BLaER1 treated with 17β-estradiol and CSF1 and Interleukin-3, amounts not matched to agents 10 nM and 100 nM (cell line): ENCODE measurements around the gene RING1.
A peak's percentile ranks its signal among the peaks of the same experiment; 100 is the strongest.

Source experiments
- H3K27ac ChIP-seq, 11 experiments: shearing (Covaris generic); formaldehyde crosslinking; 2 replicates each; pipeline ENCODE4 v1.8.1; 2022
- H3K27me3 ChIP-seq, 11 experiments: shearing (Covaris generic); formaldehyde crosslinking; 2 replicates each; pipeline ENCODE4 v1.8.1; 2022
- H3K36me3 ChIP-seq, 11 experiments: shearing (Covaris generic); formaldehyde crosslinking; 2 replicates each; pipeline ENCODE4 v1.8.1; 2022
- H3K4me1 ChIP-seq, 10 experiments: shearing (Covaris generic); formaldehyde crosslinking; 2 replicates each; pipeline ENCODE4 v1.8.1; 2022
- H3K4me2 ChIP-seq, 11 experiments: shearing (Covaris generic); formaldehyde crosslinking; 2 replicates each; pipeline ENCODE4 v1.8.1; 2022
- H3K4me3 ChIP-seq, 10 experiments: shearing (Covaris generic); formaldehyde crosslinking; 2 replicates each; pipeline ENCODE4 v1.8.1; 2022
- H3K9ac ChIP-seq, 11 experiments: shearing (Covaris generic); formaldehyde crosslinking; 2 replicates each; pipeline ENCODE4 v1.8.1; 2022
- H3K9me3 ChIP-seq, 11 experiments: shearing (Covaris generic); formaldehyde crosslinking; replicated peaks in 1 of 11; 2 replicates each; pipeline ENCODE4 v1.8.1; 2022
- H4K20me1 ChIP-seq, 11 experiments: shearing (Covaris generic); formaldehyde crosslinking; 2 replicates each; pipeline ENCODE4 v1.8.1; 2022
- Cebpa-rat ChIP-seq, 11 experiments: shearing (Covaris generic); IDR thresholded peaks; 2 replicates each; pipeline ENCODE4 v1.8.1; 2022

The RING1 gene

DNA sequence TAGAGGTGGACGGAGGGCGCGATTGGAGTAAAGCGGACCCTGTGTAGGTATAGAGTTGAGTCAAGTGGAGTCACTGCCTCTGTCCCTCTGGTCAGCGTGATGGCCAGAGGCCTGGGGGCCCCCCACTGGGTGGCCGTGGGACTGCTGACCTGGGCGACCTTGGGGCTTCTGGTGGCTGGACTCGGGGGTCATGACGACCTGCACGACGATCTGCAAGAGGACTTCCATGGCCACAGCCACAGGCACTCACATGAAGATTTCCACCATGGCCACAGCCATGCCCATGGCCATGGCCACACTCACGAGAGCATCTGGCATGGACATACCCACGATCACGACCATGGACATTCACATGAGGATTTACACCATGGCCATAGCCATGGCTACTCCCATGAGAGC is 7.2 kb upstream of the RING1 start:
- TF ChIP-seq Cebpa-rat (IDR thresholded peaks at IDR 0.05): no peak
- Histone ChIP-seq H4K20me1 (peaks cover 13 to 45% (median 23%) of the 10 kb centered on the region in 11 experiments; a peak in 17 of 22 replicates), H3K4me1 (peaks cover 45 to 71% (median 66%) of the 10 kb centered on the region in 10 experiments), H3K4me3 (peak overlapping the region; percentile 65 to 98 (median 90)), H3K9ac (peak overlapping the region; percentile 93 to 100 (median 98)), H3K27ac (peak overlapping the region; percentile 95 to 100 (median 97)), H3K4me2 (peak overlapping the region; percentile 95 to 100 (median 99)), H3K9me3 (no peaks in the 10 kb centered on the region), H3K36me3 (peaks cover 32 to 45% (median 38%) of the 10 kb centered on the region in 11 experiments), H3K27me3 (peaks cover 0 to 15% (median 3%) of the 10 kb centered on the region in 11 experiments; a peak in 10 of 22 replicates)

- Histone ChIP-seq H3K27ac (peak overlapping the region in 3 of 11 experiments; percentile 96 to 100 (median 100); a peak in 2 of 22 replicates), H3K4me3 (peak overlapping the region; percentile 65 to 98 (median 90); a peak in 19 of 20 replicates), H3K36me3 (peaks cover 24 to 37% (median 30%) of the 10 kb centered on the region in 11 experiments), H4K20me1 (peaks cover 7 to 43% (median 19%) of the 10 kb centered on the region in 11 experiments; a peak in 17 of 22 replicates), H3K27me3 (peaks cover 0 to 23% (median 10%) of the 10 kb centered on the region in 11 experiments; a peak in 11 of 22 replicates), H3K9me3 (no peaks in the 10 kb centered on the region), H3K4me1 (peaks cover 45 to 73% (median 65%) of the 10 kb centered on the region in 10 experiments), H3K9ac (peak overlapping the region; percentile 93 to 100 (median 98); a peak in 20 of 22 replicates), H3K4me2 (peak overlapping the region; percentile 95 to 100 (median 99))
- no peak for TF ChIP-seq Cebpa-rat (IDR thresholded peaks at IDR 0.05)
Observed at GRCh38 chr6:33201935-33202334, 6.4 kb upstream of the RING1 start.

DNA sequence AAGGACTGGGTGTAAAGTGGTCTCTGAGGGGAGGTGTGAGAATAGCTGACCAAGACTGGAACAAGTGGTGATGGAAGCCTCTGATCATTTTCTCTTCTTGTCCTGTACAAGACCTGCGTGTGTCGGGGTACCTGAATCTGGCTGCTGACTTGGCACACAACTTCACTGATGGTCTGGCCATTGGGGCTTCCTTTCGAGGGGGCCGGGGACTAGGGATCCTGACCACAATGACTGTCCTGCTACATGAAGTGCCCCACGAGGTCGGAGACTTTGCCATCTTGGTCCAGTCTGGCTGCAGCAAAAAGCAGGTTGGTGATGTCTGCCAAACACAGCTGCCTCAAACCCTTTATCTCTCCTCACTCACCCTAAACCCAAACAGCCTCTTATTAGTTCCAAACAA is 5.5 kb upstream of the RING1 start:
- Histone ChIP-seq H3K27ac (no peak overlapping the region), H3K4me2 (peak overlapping the region in 10 of 11 experiments; percentile 95 to 100 (median 98); a peak in 18 of 22 replicates), H3K36me3 (peaks cover 19 to 34% (median 25%) of the 10 kb centered on the region in 11 experiments), H4K20me1 (peaks cover 6 to 35% (median 12%) of the 10 kb centered on the region in 11 experiments; a peak in 17 of 22 replicates), H3K4me1 (peaks cover 52 to 71% (median 66%) of the 10 kb centered on the region in 10 experiments), H3K4me3 (peak overlapping the region in 1 of 10 experiments; percentile 98; a peak in 2 of 20 replicates), H3K27me3 (peaks cover 0 to 23% (median 10%) of the 10 kb centered on the region in 11 experiments; a peak in 11 of 22 replicates), H3K9me3 (no peaks in the 10 kb centered on the region), H3K9ac (peak overlapping the region in 7 of 11 experiments; percentile 0 to 100 (median 99); a peak in 6 of 22 replicates)
- TF ChIP-seq Cebpa-rat (IDR thresholded peaks at IDR 0.05): no peak

GRCh38 chr6:33203443-33204164 is 4.7 kb upstream of the RING1 start:
- Histone ChIP-seq H4K20me1 (peaks cover 0 to 27% (median 6%) of the 10 kb centered on the region in 11 experiments; a peak in 9 of 22 replicates), H3K36me3 (peaks cover 19 to 27% (median 25%) of the 10 kb centered on the region in 11 experiments), H3K4me2 (peak overlapping the region; percentile 93 to 100 (median 100)), H3K9me3 (no peaks in the 10 kb centered on the region), H3K27ac (0 out of 22 replicates have a peak overlapping the region, but pooled peaks of 1 of the 11 experiments have one; percentile 65), H3K9ac (peak overlapping the region in 4 of 11 experiments; percentile 11 to 81 (median 79); a peak in 2 of 22 replicates), H3K4me1 (peaks cover 50 to 64% (median 59%) of the 10 kb centered on the region in 10 experiments), H3K27me3 (peaks cover 0 to 23% (median 10%) of the 10 kb centered on the region in 11 experiments; a peak in 11 of 22 replicates), H3K4me3 (peak overlapping the region in 8 of 10 experiments; percentile 65 to 83 (median 74); a peak in 6 of 20 replicates)
- no peak for TF ChIP-seq Cebpa-rat (IDR thresholded peaks at IDR 0.05)

DNA sequence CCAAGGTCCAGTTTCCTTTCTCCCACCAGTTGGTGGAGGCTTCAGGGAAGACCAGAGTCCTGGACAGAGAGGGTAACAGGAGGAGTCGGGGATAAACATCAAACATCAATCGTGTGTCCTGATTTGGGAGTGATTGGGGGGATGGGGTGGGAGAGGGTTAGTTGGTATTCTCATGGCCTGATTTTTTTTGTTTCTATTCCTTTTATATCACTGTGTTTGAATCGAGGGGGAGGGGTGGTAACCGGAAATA is 4.2 kb upstream of the RING1 start:
- H3K4me1 ChIP-seq: peaks cover 50 to 64% (median 59%) of the 10 kb centered on the region in 10 experiments
- peaks cover 0 to 26% (median 6%) of the 10 kb centered on the region in 11 experiments; a peak in 8 of 22 replicates for H4K20me1 ChIP-seq
- peak overlapping the region in 5 of 11 experiments; percentile 11 to 81 (median 80); a peak in 5 of 22 replicates for H3K9ac ChIP-seq
- H3K9me3 ChIP-seq: no peaks in the 10 kb centered on the region
- H3K27me3 ChIP-seq: peaks cover 0 to 23% (median 10%) of the 10 kb centered on the region in 11 experiments; a peak in 11 of 22 replicates
- H3K4me3 ChIP-seq: peak overlapping the region; percentile 65 to 83 (median 73); a peak in 17 of 20 replicates
- no peak for TF ChIP-seq Cebpa-rat (IDR thresholded peaks at IDR 0.05)
- 0 out of 22 replicates have a peak overlapping the region, but pooled peaks of 1 of the 11 experiments have one; percentile 65 for H3K27ac ChIP-seq
- peaks cover 19 to 27% (median 25%) of the 10 kb centered on the region in 11 experiments for H3K36me3 ChIP-seq
- peak overlapping the region; percentile 93 to 100 (median 100) for H3K4me2 ChIP-seq

DNA sequence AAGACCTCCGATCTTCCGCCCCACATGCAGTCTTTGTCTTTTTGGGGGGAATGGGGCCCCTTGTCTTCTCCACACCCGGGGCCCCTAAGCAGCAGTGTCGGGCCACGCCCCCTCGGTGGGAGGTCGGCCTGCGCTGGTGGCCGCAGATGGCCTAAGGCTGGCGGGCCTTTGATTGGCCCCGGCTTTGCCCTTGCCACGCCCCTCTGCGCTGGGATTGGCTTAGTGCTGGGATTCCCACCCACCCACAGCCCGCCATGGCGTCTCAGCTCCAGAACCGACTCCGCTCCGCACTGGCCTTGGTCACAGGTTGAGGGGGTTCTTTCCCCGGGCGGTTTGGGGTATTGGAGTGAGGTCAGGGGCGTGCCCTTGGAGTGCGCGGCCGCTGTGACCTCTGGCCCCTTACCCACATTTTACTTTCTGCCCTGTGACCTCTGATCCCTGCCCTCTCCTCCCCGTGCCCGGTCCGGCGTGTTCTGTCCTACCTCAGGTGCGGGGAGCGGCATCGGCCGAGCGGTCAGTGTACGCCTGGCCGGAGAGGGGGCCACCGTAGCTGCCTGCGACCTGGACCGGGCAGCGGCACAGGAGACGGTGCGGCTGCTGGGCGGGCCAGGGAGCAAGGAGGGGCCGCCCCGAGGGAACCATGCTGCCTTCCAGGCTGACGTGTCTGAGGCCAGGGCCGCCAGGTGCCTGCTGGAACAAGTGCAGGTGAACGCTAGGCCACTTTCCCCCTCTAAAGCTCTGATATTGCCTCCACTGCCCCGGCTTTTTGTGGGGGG is 3.7 kb upstream of the RING1 start, which contains the start of gene HSD17B8:
Gene HSD17B8, plus strand, starts transcription at position 241 of the 776 bp plus-strand sequence. Its CDS starts 14 bp downstream, at position 255.
- peaks cover 0 to 29% (median 6%) of the 10 kb centered on the region in 11 experiments; a peak in 8 of 22 replicates for H4K20me1 ChIP-seq
- peak within 1 kb of the TSS; percentile 65 to 83 (median 73) for H3K4me3 ChIP-seq
- H3K4me1 ChIP-seq: peaks cover 53 to 65% (median 59%) of the 10 kb centered on the region in 10 experiments
- no peaks in the 10 kb centered on the region for H3K9me3 ChIP-seq
- H3K9ac ChIP-seq: peak within 1 kb of the TSS; percentile 67 to 87 (median 80)
- peaks cover 0 to 23% (median 10%) of the 10 kb centered on the region in 11 experiments; a peak in 11 of 22 replicates for H3K27me3 ChIP-seq
- peak within 1 kb of the TSS; percentile 11 to 67 (median 55); a peak in 20 of 22 replicates for H3K27ac ChIP-seq
- TF ChIP-seq Cebpa-rat (IDR thresholded peaks at IDR 0.05): no peak
- peaks cover 21 to 30% (median 27%) of the 10 kb centered on the region in 11 experiments for H3K36me3 ChIP-seq
- peak within 1 kb of the TSS; percentile 93 to 100 (median 100) for H3K4me2 ChIP-seq

DNA sequence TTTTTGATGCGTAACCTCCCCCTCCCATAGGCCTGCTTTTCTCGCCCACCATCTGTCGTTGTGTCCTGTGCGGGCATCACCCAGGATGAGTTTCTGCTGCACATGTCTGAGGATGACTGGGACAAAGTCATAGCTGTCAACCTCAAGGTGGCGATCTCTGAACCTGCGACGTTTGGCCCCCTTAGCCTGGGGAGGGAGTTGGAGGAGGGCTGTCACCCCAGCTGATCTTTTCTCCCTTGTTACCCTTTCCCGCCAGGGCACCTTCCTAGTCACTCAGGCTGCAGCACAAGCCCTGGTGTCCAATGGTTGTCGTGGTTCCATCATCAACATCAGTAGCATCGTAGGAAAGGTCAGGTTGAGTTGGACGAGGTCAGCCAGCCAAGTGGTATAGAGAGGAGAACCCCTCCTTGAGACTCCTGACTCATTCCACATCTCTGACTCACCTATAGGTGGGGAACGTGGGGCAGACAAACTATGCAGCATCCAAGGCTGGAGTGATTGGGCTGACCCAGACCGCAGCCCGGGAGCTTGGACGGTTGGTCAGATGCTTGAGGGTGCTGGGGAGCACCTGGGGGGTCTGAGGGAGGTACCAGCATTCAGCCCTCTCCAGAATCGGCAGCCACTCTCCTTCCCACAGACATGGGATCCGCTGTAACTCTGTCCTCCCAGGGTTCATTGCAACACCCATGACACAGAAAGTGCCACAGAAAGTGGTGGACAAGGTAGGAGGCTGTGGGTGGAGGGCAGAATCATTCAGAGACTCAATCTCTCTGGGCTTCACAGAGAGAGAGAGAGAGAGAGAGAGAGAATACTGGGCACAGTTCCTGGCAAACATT is 2.9 kb upstream of the RING1 start:
- Histone ChIP-seq H3K9ac (peak overlapping the region; percentile 67 to 87 (median 80)), H3K4me3 (peak overlapping the region; percentile 65 to 83 (median 73)), H4K20me1 (peaks cover 0 to 35% (median 6%) of the 10 kb centered on the region in 11 experiments; a peak in 8 of 22 replicates), H3K36me3 (peaks cover 28 to 38% (median 35%) of the 10 kb centered on the region in 11 experiments), H3K27ac (peak overlapping the region in 5 of 11 experiments; percentile 54 to 67 (median 63); a peak in 7 of 22 replicates), H3K27me3 (peaks cover 0 to 23% (median 10%) of the 10 kb centered on the region in 11 experiments; a peak in 11 of 22 replicates), H3K9me3 (no peaks in the 10 kb centered on the region), H3K4me1 (peaks cover 54 to 68% (median 58%) of the 10 kb centered on the region in 10 experiments), H3K4me2 (peak overlapping the region; percentile 93 to 100 (median 100))
- no peak for TF ChIP-seq Cebpa-rat (IDR thresholded peaks at IDR 0.05)
